GM12875 (cell line): Measurements from ENCODE around the gene MYBL2.
"Not testable (repeated sequence)": the region's sequence is repeated elsewhere in the genome, so short reads cannot be mapped to it uniquely, and the experiment has no call there.

Experiments used
- H3K4me3 ChIP-seq: one replicate; pipeline ENCODE4 v1.5.1; 2011; ENCODE audit warnings: low read depth, low read length, control low read depth
- CTCF ChIP-seq: IDR thresholded peaks from 2 replicates; pipeline ENCODE4 v1.5.1; 2011; ENCODE audit warnings: low read depth, mild to moderate bottlenecking, control low read depth, inconsistent platforms, low read length, moderate library complexity, borderline replicate concordance; ENCODE audit not compliant: insufficient read depth

MYBL2 gene

GRCh38 chr20:43752051-43752360, 85.1 kb downstream of the MYBL2 start:
- H3K4me3 ChIP-seq: peak overlapping the region; percentile 18
- TF ChIP-seq CTCF: no peak

GRCh38 chr20:43752561-43753301, 85.8 kb downstream of the MYBL2 start:
- H3K4me3 ChIP-seq: peak overlapping the region; percentile 18
- no peak for TF ChIP-seq CTCF

GRCh38 chr20:43755390-43755789, 88.5 kb downstream of the MYBL2 start:
- TF ChIP-seq CTCF: no peak
- H3K4me3 ChIP-seq: no peak overlapping the region

- TF ChIP-seq CTCF: no peak
- H3K4me3 ChIP-seq: no peak overlapping the region
Observed at GRCh38 chr20:43755851-43756250, 88.9 kb downstream of the MYBL2 start.

- H3K4me3 ChIP-seq: not testable (repeated sequence)
Observed at GRCh38 chr20:43757888-43758287, 91.0 kb downstream of the MYBL2 start.

GRCh38 chr20:43761386-43762340, 94.7 kb downstream of the MYBL2 start:
- no peak for TF ChIP-seq CTCF

GRCh38 chr20:43762911-43763310, 96.0 kb downstream of the MYBL2 start:
- no peak for TF ChIP-seq CTCF
- no peak overlapping the region for H3K4me3 ChIP-seq

More at GRCh38 chr20:43761386-43762340, 94.7 kb downstream of the MYBL2 start:
- no peak overlapping the region for H3K4me3 ChIP-seq
